ENCODE data around the gene KNCN.

KNCN gene

GRCh38 chr1:46523496-46524353 lies 27.7 kb downstream of the KNCN start:
- DNase-seq (ENCODE audit: low read depth), result no peak

- no peak for DNase-seq (ENCODE audit: low read depth)
These were observed 28.5 kb downstream of the KNCN start for GRCh38 chr1:46522969-46523320.

DNA sequence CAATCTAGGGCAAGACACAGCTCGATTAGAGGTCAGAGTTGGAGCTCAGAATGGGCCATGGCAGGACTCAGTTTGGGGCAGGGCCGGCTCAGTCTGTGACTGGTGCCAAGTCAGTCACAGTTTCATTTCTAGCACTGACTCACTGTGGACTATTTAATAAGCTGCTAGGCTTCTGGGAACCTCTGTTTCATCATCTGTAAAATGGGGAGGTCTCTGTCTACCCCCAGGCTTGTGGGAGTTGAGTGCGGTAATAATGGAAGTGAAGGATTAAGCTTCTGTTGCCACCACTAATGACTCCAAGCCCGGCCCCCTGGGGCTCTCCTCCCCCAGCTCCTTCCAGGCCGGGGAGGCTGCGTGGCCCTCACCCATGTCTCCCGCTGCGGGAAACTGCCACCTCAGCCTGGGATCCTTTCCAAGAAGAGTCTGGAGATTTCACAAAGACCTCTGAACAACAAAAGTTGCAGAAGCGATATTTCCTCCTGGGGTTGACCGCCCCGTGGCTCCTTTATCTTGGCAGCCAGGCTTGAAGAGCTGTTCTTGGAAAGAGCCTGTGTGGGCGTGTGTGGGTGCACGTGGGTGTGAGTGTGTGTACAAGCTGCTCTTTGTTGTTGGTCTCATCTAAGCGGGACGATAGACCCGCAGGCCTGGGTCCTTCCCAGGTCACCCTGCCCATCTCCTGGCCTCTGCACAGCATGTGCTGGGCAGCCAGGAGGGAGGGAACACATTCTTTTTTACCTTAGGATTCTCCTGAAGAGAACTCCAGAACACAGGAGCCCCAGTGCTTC lies 29.1 kb downstream of the KNCN start:
- peak; percentile 53 for DNase-seq (ENCODE audit: low read depth)

- no peak for DNase-seq (ENCODE audit: low read depth)
These were observed 30.0 kb downstream of the KNCN start for GRCh38 chr1:46521414-46521813.

DNA sequence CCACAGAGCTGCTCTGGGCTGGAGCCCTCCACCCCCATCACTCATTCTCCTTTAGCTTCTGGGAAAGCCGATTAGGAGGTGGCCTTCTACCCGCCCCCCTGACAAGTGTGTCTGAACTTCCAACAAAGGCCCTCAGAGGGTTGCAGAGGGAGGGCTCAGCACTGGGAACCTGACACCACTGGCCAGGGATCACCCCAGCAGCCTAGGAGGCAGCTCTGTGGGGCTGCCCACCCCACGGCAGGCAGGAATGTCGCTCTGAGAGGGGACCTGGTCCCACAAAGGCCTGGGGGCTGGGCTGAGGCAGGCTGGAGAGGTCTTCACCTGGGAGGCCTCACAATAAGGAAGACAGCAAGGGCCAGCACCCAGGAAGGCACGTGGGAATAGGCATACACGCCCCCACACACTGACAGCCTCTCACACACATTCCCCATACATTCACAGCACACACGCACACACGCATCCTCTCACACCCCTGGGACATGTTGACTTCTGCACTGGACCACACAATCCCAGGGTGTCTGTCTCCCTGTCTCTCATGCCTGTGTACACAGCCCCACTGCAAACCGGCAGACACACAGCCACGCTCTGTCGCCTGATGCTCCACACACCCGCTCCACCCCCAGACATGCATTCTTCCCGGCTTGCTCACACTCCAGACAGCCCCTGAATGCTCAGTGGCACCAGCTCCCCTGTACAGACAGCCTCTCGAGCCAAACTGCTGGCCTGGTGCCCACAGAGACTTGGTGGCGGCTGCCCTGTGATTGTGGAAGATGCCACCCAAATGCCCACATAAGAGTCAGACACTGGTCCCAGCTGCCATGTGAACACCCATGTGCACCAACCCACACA lies 31.2 kb downstream of the KNCN start:
- peak; percentile 44 for DNase-seq (ENCODE audit: low read depth)

GRCh38 chr1:46519209-46519608 lies 32.2 kb downstream of the KNCN start:
- no peak for DNase-seq (ENCODE audit: low read depth)

DNA sequence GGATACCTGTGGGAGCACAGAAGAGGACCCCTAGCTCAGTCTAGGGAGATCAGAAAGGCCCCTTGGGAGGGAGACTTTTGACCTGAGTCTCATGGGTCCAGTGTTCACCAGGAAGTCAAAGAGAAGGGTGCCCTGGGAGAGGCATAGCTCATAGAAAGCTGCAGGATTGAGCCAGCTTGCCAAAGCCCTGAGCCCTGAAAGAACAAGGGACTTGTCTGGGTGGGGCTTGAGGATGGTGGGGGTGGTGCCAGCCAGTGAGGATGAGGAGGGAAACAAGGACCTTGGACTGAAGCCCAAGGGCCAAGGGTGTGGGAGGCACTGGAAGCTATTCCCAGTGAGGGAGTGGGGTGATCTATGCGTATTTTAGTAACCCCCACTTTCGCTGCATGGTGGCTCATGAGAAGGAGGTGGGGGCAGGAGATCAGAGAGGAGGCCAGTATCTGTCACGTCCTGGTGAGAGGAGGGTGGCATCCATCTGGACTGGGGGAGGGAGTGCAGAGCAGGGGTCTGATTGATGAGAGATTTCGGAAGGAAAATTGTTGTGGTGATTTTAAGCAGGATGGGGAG lies 33.4 kb downstream of the KNCN start:
- no peak for DNase-seq (ENCODE audit: low read depth)

GRCh38 chr1:46517010-46517600 lies 34.3 kb downstream of the KNCN start:
- DNase-seq (ENCODE audit: low read depth), result no peak

GRCh38 chr1:46516200-46516950 lies 35.1 kb downstream of the KNCN start:
- no peak for DNase-seq (ENCODE audit: low read depth)

GRCh38 chr1:46515576-46515975 lies 35.9 kb downstream of the KNCN start:
- DNase-seq (ENCODE audit: low read depth), result no peak

GRCh38 chr1:46513536-46513935 lies 37.9 kb downstream of the KNCN start:
- no peak for DNase-seq (ENCODE audit: low read depth)

DNA sequence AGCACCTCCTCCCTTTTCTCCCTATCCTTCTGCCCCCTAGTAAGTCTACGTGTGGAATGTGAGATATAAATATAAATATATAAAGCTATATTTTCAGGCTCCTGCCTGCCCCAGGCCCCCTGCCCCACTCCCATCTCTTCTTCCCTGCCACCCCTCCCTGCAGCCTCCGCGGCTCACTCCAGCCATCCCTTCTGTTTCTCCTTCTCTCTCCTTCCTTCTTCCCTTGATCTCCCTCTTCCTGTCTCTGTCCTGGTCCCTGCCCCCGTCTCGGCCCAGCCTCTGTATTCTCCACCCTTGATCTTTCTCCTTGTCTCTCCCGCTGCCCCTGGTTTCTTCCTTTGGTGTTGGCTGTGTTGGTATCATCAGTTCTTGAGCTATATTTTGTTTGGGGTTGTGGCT lies 38.7 kb downstream of the KNCN start:
- DNase-seq (ENCODE audit: low read depth), result no peak

DNA sequence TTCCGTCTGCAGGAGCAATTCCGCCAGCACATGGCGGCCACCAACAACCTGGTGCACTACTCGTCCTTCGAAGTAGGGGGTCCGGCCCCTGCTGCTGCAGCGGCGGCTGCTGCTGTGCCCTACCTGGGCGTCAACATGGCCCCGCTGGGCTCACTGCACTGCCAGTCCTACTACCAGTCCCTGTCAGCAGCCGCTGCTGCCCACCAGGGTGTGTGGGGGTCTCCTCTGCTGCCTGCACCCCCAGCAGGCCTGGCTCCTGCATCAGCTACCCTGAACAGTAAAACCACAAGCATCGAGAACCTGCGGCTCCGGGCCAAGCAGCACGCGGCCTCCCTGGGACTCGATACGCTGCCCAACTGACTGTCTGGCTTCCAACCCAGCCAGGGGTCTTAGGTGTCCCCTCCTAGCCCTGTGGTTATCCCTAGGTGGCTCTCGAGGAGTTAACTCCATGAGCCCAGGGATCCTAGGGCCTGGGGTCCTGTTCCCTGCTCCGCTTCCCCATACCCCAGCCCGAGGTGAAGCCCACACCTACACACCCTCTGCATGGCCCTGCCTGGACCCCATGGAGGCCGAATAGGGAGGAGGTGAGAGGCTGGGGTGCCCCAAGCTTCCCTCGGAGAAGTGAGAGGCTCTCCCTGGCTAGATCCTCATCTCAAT lies 39.2 kb downstream of the KNCN start:
- DNase-seq (ENCODE audit: low read depth), result no peak

DNA sequence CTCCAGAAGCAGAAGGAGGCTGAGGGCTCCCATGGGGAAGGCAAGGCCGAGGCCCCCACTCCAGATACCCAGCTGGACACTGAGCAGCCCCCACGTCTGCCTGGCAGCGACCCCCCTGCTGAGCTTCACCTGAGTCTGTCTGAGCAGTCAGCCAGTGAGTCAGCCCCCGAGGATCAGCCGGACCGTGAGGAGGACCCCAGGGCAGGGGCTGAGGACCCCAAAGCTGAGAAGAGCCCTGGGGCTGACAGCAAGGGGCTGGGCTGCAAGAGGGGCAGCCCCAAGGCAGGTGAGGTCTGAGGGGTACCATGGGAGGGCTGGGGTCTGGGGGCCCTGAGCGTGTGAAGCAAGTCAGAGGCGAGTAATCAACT lies 40.5 kb downstream of the KNCN start:
- DNase-seq (ENCODE audit: low read depth), result no peak

DNA sequence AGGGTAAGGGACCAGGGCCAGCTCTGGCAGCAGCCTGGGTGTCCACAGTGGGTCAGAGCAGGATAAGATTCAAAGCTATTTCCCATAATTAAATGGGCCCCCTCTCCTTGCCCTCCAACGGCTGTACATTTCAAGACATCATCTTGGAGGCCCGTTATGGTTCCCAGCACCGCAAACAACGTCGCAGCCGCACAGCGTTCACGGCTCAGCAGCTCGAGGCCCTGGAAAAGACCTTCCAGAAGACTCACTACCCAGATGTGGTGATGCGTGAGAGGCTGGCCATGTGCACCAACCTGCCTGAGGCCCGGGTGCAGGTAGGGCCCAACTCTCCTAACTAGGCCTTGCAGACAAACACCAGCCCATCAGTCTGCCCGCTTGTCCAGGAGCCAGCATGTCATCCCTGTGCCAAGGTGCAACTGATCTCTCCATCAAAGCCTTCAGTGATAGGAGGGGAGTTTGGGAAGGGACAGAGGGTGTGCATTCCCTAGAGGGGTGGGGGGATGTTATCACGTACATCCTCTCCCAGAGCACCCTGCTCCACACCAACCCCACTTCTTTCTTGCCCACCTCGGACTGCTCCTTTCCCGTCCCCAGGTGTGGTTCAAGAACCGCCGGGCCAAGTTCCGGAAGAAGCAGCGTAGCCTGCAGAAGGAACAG lies 41.0 kb downstream of the KNCN start:
- DNase-seq (ENCODE audit: low read depth), result no peak

- DNase-seq (ENCODE audit: low read depth), result no peak
These were observed 42.7 kb downstream of the KNCN start for GRCh38 chr1:46508757-46509156.

DNA sequence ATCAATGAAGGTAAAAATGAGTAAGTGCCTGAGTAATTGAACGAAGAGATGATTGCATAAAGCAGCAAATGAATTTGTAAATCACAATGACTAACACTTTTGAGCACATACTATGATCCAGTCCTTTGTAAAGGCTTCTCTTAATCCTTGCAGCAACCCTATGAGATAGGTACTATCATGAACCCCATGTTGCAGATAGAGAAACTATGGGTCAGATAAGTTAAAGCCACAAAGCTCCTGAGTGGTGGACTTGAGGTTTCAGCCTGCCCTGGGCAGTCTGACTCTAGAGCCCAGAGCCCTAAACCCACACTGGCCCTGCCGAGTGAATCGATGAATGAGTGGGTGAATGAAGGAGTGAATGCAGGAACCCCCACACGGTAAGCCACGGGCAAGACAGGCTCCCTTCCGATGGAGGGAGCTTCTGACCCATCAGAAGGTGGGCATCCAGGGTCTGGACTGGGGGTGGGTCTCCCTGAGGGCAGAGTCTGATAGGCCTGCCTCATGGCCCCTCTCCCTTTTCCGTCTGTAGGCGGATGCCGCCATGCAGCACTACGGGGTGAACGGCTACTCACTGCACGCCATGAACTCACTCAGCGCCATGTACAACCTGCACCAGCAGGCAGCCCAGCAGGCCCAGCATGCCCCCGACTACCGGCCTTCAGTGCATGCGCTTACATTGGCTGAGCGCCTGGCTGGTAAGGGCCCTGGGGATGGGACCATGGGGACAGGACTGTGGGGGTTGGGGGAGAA lies 44.8 kb downstream of the KNCN start:
- DNase-seq (ENCODE audit: low read depth), result no peak

- no peak for DNase-seq (ENCODE audit: low read depth)
These were observed 48.0 kb downstream of the KNCN start for GRCh38 chr1:46503421-46503820.

GRCh38 chr1:46501528-46501927 lies 49.9 kb downstream of the KNCN start:
- DNase-seq (ENCODE audit: low read depth), result no peak
